ENCODE measurements around the gene CENATAC.
A peak's percentile ranks its signal among the peaks of the same experiment; 100 is the strongest.
"Not testable (repeated sequence)": the region's sequence is repeated elsewhere in the genome, so short reads cannot be mapped to it uniquely, and the experiment has no call there.

The CENATAC gene

GRCh38 chr11:118996926-118997626, 862 bp upstream of the CENATAC start:
- DNase-seq: no peak

- DNase-seq: no peak
These were observed 415 bp downstream of the CENATAC start for GRCh38 chr11:118998388-118998717.

GRCh38 chr11:118998822-118999221, 884 bp downstream of the CENATAC start:
- peak; percentile 46 to 75 for DNase-seq

- no peak for DNase-seq
These were observed 3.0 kb downstream of the CENATAC start for GRCh38 chr11:119000906-119001305.

GRCh38 chr11:119006656-119007055, 8.7 kb downstream of the CENATAC start:
- DNase-seq: no peak

GRCh38 chr11:119011476-119012053, 13.6 kb downstream of the CENATAC start:
- DNase-seq: no peak

GRCh38 chr11:119012629-119013170, 14.8 kb downstream of the CENATAC start:
- DNase-seq: no peak

- no peak for DNase-seq
These were observed 16.4 kb downstream of the CENATAC start for GRCh38 chr11:119014209-119014924.

GRCh38 chr11:119015054-119015611, 17.2 kb downstream of the CENATAC start:
- no peak for DNase-seq

- DNase-seq: no peak
These were observed 18.5 kb downstream of the CENATAC start for GRCh38 chr11:119016216-119017009.

GRCh38 chr11:119017377-119017776, 19.4 kb downstream of the CENATAC start:
- not testable (repeated sequence) for DNase-seq

GRCh38 chr11:119018074-119018938, 20.4 kb downstream of the CENATAC start, which contains the start of the genes RPS25 and TRAPPC4:
Gene RPS25, minus strand, starts transcription at chr11:119018343. Its CDS starts 59 bp downstream, at chr11:119018284.
Gene TRAPPC4, plus strand, starts transcription at chr11:119018766. Its CDS starts 30 bp downstream, at chr11:119018796.
- DNase-seq: peak; percentile 89 to 98

- DNase-seq: no peak
These were observed 22.1 kb downstream of the CENATAC start for GRCh38 chr11:119019996-119020395.

GRCh38 chr11:119021631-119022030, 23.7 kb downstream of the CENATAC start:
- no peak for DNase-seq

- no peak for DNase-seq
These were observed 25.8 kb downstream of the CENATAC start for GRCh38 chr11:119023741-119024140.

- no peak for DNase-seq
These were observed 26.6 kb downstream of the CENATAC start for GRCh38 chr11:119024430-119025098.

- DNase-seq: no peak
These were observed 27.1 kb downstream of the CENATAC start for GRCh38 chr11:119025099-119025473.

- no peak for DNase-seq
These were observed 27.6 kb downstream of the CENATAC start for GRCh38 chr11:119025541-119025940.

- no peak for DNase-seq
These were observed 28.2 kb downstream of the CENATAC start for GRCh38 chr11:119025978-119026766.

GRCh38 chr11:119026970-119027369, 29.0 kb downstream of the CENATAC start:
- no peak for DNase-seq

Measured in SW 1271 (cell line).